Osteocyte (in vitro differentiated cells): ENCODE data around the gene MANEA. TPM values are rescaled to one million over a fixed set of nuclear protein-coding genes. Genes with fewer than 3 reads are reported as not detected.

Source experiments
- DNase-seq: peaks from one replicate; pipeline ENCODE4 v3.0.0; 2021; ENCODE audit warnings: mixed read lengths; ENCODE audit not compliant: unreplicated experiment; ENCODE audit errors: extremely low spot score
- H3K27ac Mint-ChIP-seq: one replicate; pipeline ENCODE4 v1.8.0; 2021; ENCODE audit warnings: mild to moderate bottlenecking, mixed read lengths; ENCODE audit not compliant: unreplicated experiment
- H3K27me3 Mint-ChIP-seq: one replicate; pipeline ENCODE4 v1.8.0; 2021; ENCODE audit warnings: mixed read lengths; ENCODE audit not compliant: unreplicated experiment
- H3K36me3 Mint-ChIP-seq: one replicate; pipeline ENCODE4 v1.8.0; 2021; ENCODE audit warnings: mixed read lengths; ENCODE audit not compliant: unreplicated experiment
- H3K4me1 Mint-ChIP-seq: one replicate; pipeline ENCODE4 v1.8.0; 2021; ENCODE audit warnings: mixed read lengths; ENCODE audit not compliant: unreplicated experiment
- H3K4me3 Mint-ChIP-seq: one replicate; pipeline ENCODE4 v1.8.0; 2021; ENCODE audit warnings: mild to moderate bottlenecking, moderate library complexity, mixed read lengths; ENCODE audit not compliant: unreplicated experiment
- H3K9me3 Mint-ChIP-seq: one replicate; pipeline ENCODE4 v1.8.0; 2021; ENCODE audit warnings: mixed read lengths; ENCODE audit not compliant: unreplicated experiment
- total RNA-seq: library from RNA; stranded (reverse); gene quantifications from 2 replicates; pipeline ENCODE4 v1.2.1, GENCODE V29; 2021
- TF ChIP-seq, protein P1 (sequence below): fragments of 200-600 bp; sonication (generic); IDR thresholded peaks from 2 replicates; pipeline ENCODE4 v1.5.0; 2021; ENCODE audit warnings: antibody characterized with exemption, mild to moderate bottlenecking, moderate library complexity

The MANEA gene
- total RNA-seq, 1 donor from 2014 or later = 13.4 TPM

GRCh38 chr6:95658886-95659285 is 81.6 kb downstream of the MANEA start:
- Mint-ChIP-seq H3K36me3 (no peaks in the 10 kb centered on the region), H3K27ac (no peak overlapping the region), H3K27me3 (no peaks in the 10 kb centered on the region), H3K4me1 (no peaks in the 10 kb centered on the region), H3K9me3 (no peaks in the 10 kb centered on the region), H3K4me3 (no peak overlapping the region)
- TF ChIP-seq, protein P1, sequence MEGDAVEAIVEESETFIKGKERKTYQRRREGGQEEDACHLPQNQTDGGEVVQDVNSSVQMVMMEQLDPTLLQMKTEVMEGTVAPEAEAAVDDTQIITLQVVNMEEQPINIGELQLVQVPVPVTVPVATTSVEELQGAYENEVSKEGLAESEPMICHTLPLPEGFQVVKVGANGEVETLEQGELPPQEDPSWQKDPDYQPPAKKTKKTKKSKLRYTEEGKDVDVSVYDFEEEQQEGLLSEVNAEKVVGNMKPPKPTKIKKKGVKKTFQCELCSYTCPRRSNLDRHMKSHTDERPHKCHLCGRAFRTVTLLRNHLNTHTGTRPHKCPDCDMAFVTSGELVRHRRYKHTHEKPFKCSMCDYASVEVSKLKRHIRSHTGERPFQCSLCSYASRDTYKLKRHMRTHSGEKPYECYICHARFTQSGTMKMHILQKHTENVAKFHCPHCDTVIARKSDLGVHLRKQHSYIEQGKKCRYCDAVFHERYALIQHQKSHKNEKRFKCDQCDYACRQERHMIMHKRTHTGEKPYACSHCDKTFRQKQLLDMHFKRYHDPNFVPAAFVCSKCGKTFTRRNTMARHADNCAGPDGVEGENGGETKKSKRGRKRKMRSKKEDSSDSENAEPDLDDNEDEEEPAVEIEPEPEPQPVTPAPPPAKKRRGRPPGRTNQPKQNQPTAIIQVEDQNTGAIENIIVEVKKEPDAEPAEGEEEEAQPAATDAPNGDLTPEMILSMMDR = no peak
- DNase-seq = no peak
